ELR (cell line): ENCODE results near the gene MCOLN3.
"Not testable (repeated sequence)": the region's sequence is repeated elsewhere in the genome, so short reads cannot be mapped to it uniquely, and the experiment has no call there.

Experiments used
- DNase-seq: peaks from one replicate; pipeline ENCODE4 v3.0.0-alpha.2; 2015; ENCODE audit warnings: low read depth

The MCOLN3 gene

DNA sequence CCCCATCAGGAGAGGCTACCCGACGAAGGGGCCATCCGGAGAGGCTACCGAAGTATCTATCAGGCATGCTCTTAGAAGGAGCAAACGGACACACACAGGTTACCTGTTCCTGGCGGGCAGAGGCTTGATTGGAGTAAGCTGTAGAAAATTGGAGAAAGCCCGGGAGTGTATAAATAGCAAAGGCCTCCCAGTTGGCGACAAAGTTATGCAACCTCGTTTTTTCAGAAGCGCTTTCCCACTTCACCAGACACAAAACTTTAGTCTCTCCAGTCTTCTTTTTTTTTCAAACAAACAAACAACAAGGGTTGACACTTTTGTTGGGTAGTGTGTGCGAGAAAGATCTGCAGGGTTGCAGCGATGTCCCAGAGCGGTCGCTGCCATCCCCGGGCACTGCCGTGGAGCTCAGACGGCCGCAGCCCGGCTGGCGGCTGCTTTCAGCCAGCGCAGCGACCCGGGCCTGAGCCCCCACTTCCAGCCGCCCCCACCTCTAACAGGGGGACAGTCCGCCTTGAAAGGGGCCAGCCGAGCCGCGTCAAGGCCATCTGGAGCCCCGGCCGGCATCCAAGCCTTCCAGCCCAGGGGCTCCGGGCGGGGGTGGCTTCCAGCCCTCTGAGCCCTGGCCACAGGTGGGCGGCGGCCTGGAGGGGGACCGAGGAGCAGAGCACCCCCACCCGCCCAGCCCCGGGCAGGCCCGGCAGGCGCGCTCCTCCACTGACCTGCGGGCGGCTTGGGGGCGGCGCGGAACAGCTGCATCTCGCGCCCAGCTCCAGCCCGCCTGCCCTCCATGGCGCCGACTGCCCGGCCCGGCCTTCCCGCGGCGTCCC, 616 bp downstream of the MCOLN3 start:
- DNase-seq = no peak

DNA sequence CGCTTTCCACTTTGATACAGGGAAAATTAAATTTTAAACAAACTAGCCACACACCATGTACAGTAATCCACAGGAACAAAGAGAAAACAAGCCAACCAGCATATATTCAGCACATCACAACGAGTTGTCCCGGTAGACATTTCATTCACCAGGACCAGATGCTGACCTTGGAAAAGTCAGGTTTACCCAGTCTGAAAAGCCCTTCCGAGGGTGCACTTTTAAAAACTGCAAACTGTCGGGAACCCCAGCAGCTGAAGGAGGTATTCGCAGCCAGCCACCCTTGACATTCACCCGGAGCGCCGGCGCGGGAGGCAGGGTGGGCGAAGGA, 1.2 kb downstream of the MCOLN3 start:
- no peak for DNase-seq

DNA sequence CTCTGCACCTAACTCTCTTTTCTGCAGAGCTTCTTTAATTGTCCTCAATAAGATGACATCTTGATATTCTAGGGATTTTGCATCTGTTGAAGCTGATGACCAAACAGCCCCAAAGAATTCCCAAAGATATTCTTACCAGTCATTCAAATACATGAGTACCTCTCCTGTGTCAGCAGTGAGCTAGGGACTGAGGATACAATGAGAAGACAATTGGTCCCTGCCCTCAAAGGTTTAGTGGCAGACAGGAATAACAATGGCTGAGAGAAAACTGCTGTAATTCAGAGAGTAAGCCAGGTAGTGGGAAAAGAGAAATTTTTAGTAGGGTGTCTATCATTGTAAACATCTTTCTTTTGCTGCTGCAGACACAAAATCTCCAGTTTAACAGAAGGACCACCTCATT, 5.9 kb downstream of the MCOLN3 start:
- DNase-seq = no peak

DNA sequence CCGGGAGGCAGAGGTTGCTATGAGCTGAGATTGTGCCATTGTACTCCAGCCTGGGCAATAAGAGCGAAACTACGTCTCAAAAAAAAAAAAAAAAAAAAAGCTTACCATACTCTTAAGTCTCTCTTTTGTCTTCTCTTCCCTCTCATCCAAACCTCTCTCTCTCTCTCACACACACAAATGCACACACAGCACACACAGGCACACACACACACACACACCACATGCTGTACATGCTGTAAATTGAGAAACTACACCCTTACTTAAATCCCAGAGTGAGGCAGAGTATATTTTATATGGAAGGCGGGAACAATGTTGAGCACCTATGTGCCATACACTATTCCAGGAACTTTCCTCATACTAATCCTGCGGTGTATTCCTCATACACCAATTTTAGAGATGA, 6.5 kb downstream of the MCOLN3 start:
- DNase-seq = no peak

DNA sequence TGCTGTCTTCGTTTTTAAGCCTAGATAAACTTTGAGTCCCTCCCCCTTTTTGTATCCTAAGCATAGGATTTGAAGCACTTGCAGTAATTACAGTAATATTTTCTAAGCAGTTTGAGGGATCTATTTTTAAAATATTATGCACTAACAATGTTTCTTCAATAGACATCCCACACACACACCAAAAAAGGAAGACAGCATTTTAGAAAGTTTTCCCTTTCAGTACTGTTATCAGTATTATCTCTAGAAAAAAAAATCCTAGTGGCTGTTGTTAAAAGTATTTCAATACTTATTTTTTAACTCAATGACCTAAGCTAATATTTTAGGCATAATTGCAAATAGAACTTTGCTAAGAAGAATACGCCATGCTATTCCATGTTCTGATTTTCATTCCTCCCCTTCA, 15.1 kb downstream of the MCOLN3 start:
- DNase-seq = no peak

DNA sequence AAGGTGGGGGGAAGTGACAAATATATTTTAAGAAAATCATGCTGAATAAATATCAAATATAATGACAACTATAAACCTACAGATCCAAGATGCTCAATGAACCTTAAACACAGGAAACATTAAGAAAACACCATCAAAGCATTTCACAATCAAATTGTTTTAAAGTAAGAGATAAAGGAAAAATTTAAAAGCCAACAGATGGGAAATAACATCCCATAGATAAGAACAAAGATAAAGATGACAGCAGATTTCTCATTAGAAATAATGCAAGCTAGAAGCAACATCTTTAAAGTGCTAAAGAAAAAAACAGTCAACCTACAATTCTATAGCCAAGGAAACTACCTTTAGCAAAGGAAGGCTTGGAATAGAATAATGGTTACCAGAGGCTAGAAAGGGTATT, 17.8 kb downstream of the MCOLN3 start:
- DNase-seq = no peak

DNA sequence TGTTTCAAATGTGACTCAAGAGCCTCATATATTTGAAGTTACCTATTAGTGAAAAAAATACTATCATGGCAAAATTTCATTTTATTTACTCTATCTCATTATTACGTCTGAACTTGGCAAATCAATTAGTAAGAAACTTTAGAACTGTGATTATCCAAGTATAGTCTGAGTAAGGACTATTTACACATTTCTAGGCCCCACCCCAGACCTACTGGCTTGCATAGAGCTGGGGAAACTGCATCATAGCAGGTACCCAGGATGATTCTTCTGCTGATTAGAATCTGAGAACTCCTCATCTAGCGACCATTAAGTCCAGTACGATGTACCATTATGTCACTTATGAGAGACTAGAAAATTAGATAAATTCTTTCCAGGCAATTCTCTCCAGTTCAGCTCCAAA, 20.1 kb downstream of the MCOLN3 start:
- DNase-seq = no peak

DNA sequence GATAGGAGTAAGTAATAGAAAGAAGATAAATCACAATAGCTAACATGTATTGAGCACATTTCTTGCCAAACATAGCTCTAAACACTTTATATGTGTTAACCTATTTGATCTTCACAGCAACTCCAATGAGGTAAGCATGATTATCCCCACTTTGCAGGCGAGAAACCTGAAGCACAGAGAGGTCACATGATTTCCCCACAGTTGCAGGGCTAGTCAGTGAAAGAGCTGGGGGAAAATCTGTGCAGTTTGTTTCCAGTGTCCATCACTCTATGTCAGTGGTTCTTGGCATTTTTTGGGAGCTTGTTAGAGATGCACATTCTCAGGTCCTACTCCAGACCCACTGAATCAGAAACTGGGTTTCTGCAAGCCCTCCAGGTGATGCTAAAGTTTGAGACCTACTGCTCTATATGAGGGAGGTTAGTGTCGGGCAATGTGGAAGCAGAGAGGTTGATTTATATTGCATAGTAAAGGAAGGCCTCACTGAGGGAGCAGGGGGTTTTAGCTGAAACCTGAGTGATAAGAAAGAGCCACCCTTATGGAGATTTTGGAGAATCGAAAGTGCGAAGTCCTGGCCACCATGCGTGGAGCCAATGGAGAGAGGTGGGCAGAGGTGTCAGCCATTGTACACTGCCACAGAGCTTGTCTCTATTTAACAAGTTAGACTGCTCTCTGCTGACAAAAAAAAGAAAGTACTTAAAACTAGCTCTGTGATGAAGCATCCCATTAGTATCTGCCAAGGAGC, 20.9 kb downstream of the MCOLN3 start:
- DNase-seq = peak; percentile 37

DNA sequence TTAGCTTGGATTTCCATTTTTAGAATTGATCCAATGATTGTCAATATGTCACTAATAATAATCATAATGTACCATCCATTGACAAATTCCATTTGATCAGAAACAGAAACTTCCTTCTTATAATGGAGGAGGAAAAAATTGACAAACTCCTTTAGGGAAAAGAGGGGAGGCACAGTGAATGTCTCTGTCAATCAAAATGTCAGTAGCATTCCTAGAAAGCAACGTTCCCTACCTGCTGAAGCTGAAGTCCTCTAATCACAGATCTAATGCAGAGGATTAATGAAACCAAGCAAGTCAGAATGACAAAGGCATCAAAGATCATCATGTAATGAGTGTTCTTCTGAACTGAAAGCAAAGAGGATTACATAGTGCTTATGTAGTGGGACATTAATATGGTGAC, 22.4 kb downstream of the MCOLN3 start:
- no peak for DNase-seq

DNA sequence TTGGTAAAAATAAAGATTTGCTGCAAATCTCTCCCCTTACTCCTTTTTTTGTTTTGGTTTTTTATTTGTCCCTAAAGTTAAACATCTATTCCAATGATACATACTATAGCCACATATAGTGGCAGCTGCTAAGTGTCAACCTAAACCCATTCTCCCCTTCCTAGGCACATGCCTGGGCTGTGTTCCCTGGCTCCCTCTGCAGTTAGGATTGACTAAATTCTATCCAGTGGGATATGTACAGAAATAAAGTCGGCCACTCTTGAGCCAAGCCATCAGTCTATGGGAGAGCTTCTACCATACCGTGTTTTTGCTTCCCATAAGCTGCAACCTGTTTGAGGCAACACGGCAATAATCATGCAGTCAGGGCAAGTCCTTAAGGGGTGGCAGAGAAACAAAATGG, 23.6 kb downstream of the MCOLN3 start:
- DNase-seq = no peak

DNA sequence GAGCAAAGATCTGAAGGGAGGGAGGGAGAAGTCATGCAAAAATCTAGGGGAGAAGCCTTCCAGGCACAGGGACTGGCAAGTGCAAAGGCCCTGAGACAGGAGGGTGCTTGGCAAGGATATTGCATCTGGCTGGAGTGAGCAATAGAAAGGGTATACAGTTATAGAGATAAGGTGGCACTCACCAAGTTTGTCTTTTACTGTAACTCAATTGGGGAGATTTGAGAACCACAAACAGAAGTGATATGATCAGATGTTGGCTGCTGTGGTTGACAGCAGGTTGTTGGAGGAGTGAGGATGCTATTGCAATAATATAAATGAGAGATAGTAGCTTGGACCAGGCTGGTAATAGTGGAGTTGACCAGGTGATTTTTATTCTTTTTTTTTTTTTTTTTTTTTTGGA, 25.6 kb downstream of the MCOLN3 start:
- no peak for DNase-seq

DNA sequence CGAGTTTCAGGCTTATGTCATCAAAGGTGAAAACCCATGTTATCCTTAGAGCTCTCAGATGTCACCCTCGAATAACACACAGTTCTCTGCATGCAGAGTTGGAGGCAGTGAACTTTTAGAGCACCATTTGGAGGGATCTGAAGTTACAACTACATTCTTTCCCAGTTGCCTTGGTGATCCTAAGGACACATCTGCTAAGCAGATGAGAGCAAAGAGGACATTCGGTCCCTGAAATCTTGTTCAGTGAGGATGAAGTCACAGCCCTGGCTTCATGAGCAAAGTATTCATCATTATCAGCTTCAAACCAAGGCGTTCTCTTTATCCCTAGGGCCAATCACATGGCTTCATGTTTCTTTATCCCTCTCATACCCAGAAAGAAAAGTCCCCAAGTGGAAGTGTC, 28.3 kb downstream of the MCOLN3 start:
- DNase-seq = no peak

DNA sequence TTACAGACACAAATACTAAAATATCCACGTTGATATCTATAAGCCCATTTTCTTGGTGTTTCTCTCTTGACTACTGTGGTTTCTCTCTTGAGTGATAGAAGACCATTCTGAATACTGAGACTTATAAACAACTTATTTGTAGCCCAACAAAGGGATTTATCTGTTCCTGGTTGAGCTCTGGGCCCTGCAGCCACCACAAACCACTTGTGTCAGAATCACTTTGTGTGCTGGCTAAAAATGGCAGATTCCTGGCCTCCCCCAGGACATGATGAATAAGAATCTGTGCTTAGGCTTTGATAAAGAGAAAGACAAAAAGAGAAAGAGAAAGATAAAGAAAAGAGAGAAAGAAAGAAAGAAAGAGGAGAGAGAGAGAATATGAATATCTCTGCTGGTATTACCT, 32.5 kb downstream of the MCOLN3 start:
- DNase-seq = no peak

DNA sequence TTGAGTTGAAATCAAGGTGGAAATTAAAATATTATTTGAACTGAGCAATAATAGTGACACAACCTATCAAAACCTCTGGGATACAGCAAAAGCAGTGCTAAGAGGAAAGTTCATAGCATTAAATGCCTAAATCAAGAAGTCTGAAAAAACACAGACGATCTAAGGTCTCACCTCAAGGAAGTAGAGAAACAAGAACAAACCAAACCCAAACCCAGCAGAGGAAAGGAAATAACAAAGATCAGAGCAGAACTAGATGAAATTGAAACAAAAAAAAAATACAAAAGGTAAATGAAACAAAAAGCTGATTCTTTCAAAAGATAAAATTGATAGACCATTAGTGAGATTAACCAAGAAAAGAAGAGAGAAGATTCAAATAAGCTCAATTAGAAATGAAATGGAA, 42.7 kb downstream of the MCOLN3 start:
- not testable (repeated sequence) for DNase-seq

DNA sequence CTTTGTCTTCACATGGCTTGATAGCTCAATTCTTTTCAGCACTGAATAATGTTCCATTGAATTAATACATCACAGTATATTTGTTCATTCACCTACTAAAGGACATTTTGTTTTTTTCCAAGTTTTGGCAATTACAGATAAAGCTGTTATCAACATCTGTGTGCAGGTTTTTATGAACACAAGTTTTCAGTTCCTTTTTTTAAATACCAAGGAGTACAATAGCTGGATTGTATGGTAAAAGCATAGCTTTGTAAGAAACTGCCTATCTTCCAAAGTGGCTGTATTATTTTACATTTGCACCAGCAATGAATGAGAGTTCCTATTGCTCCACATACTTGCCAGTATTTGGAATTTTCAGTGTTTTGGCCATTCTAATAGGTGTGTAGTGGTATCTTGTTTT, 46.6 kb downstream of the MCOLN3 start:
- no peak for DNase-seq

DNA sequence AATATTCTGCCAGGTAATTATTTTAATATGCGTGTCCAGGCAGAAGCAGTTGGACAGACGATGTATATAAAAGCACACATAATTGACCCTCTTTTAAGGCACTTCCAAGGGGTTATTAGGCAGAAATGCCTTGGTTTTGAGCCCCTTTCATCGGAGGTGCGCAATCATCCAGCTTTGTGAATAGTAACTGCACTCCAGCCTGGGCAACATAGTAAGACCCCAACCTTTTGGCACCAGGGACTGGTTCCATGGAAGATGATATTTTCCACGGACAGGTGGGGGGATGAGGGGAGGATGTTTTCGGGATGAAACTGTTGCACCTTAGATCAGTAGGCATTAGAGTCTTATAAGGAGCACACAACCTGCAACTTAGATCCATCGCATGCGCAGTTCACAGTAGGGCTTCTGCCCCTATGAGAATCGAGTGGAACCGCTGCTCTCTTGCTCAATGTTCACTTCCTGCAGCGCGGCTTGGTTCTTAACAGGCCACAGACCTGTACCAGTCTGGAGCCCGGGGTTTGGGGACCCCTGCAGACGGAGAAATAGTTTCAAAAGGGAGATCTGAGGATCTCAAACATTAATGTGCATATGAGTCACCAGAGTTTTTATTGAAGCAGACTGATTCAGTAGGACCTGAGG, 49.5 kb downstream of the MCOLN3 start:
- DNase-seq = peak; percentile 32

DNA sequence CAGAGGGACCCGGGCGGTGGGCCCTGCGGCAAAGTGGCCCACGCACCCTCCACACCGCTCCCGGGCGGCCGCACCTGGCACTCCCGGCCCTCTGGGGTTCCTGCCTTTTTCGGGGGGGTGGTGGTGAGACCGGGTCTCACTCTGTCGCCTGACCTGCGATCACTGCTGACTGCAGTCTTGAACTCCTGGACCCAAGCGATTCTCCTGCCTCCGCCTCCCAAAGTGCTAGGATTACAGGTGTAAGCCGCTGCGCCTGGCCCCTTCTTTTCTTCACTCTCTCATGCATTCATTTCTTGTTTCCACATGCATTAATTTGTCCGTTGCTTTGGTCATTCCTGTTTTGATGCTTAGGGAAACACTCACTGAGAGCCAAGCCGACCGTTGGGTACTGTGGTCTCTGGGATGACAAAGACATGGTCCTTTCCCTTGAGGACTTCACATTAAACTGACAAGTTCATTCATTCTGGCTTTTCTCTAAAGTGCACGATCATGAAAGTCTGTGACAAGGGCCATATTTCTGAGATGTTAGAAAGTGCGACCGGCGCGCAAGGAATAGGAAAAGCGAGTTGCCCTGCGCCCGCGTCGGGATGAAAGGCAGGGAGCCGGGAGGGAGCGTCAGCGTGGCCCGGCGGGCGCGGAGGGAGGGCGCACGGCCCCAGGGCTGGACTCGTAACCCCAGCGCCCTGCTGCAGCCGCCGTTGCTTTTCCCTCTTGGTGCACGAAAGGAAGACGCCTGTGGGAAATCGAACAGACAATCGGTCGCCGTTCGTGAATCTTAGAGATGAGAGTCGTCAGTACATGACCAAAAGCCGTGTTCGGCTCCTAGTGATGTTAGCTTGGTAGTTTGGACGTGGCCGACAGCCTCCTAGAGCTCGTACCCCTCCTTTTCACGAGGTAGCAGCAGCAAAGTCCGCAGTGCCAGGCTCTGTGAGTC, 50.4 kb downstream of the MCOLN3 start:
- peak; percentile 34 for DNase-seq

DNA sequence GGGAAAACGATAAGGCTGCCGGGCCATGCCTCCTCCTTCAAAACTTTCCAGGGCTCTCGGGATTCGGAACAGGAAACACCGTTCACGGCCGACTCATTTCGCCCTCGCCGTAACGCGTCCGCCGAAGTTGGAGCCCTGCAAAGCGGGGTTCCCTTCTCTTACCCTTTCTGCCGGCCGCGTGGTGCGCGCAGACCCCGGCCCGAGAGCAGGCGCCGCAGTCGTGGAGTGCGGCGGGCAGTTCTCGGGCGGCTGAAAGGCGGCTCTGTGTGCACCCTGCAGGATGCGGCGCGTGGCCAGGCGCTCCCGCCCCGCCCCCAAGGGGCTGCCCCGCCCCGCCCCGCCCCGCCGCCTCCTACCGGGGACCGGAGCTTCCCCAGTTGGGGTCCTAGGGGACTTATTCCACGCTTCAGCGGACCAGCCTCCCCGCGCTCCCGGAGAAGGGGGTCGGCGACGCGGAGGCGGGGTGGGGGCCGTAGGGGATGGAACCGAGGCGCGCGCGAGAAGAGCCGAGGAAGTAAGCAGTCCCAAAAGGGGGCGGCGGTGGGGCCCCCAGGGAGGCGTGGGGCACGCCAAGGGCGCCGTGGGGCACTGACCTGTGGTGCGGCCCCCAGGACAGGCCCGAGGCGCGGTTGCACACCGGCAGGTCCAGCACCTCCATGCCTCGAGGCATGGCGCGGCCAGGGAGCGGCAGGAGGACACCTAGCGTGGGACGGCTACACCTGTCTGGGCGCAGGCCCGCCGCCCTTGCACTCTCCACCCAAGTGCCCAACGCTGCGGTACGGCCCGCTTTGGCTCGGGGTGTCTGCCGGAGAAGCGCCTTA, 51.2 kb downstream of the MCOLN3 start, which contains the start of gene MCOLN2:
TSS of gene MCOLN2 (minus strand) at position 268 of the 821 bp plus-strand sequence. CDS start at position 27, 241 bp downstream.
- DNase-seq = peak; percentile 57

DNA sequence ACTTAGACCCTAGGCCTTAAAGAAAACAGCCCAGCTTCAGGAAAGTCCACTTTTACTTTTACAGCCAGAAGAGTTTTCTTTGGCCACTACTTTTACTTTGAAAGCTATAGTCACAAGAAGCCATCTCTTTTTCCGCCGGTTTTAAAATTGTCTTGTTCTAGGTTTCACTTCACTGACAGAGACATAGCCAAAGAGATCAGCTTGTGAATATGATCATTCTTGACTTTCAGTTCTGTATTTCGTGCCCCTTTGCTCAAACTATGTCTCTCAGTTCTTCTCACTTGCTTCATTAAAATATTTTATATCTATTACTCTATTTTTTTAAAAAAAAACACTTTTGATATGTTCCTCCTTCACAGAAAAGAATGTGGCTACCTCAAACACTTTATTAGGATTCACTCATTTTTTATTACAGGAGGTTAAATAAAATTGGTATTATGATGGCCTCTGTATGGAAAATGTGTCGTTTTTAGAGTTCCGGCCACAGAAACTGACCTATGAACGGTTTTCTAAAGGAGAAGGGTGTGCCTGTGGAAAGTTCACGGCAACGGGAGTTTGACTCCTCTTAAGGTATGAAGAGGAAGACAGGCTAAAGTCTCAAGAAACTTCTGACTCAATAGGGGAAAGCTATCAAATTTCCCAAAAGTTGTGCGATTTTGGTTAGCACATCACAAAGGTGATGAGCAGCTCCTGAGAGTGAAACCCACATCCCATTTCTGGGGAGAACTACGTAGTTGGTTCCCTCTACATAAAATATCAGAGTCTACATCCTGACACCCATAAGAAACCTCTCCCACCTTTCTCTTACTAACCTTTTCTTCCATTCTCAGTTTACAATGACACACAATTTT, 52.6 kb downstream of the MCOLN3 start:
- no peak for DNase-seq
